Left cardiac atrium (tissue), 4 donors: Measurements from ENCODE around the gene GGN. TPM values are rescaled to one million over a fixed set of nuclear protein-coding genes. Genes with fewer than 3 reads are reported as not detected.

ENCODE experiments used
- ATAC-seq, 2 donors: fragments of 200-7000 bp; cut with Tn5 transposase; one replicate each; pipeline ENCODE4 v1.9.1; 2020; ENCODE audit warnings: mild to moderate bottlenecking in 2 of 2, moderate library complexity in 2 of 2
- DNase-seq: peaks from one replicate; pipeline ENCODE4 v3.0.0-alpha.2; 2020
- intact Hi-C, 2 donors: fragments of 100-400 bp; cut with DNase I; formaldehyde crosslinking; loops; one replicate each; pipeline versions ENCODE4 v1.14.1 to v1.15.1; 2022 to 2023
- total RNA-seq, 2 donors: library from RNA; stranded (reverse); fragmentation: NEBNext Ultra II Directional; extraction: Animal tissue kit (Norgen Biotek cat#: 25700); gene quantifications; one replicate each; pipeline ENCODE4 v1.2.1, GENCODE V29; 2021
- donor health status: DM: no; HTN: yes; CAD: no.
- donor health status: DM: no; HTN: yes; CAD: no; lungs with severe emphysema.
- donor health status: DM: yes; HTN: yes; CAD: no.
- donor health status: Dilated cardiomyopathy.

Gene GGN
- total RNA-seq, 2 donors from 2014 or later, result 0.15 to 0.34 TPM

GRCh38 chr19:38391911-38392464 is 4.2 kb upstream of the GGN start:
- no peak for ATAC-seq
- no peak for DNase-seq
- intact Hi-C loops, result no loop called here

- ATAC-seq, result no peak
- no peak for DNase-seq
- intact Hi-C loops, result no loop called here
These were observed 2.4 kb upstream of the GGN start for GRCh38 chr19:38389957-38390924.

GRCh38 chr19:38389101-38389925 is 1.5 kb upstream of the GGN start:
- ATAC-seq, result no peak

GRCh38 chr19:38388349-38389100 is 691 bp upstream of the GGN start, which contains the start of gene SPRED3:
Gene SPRED3 (plus strand): TSS chr19:38388697. CDS start chr19:38390303, 1,606 bp downstream.
- ATAC-seq (peak; percentile 18 to 32), DNase-seq (peak; percentile 40)
- intact Hi-C loops, result no loop called here

More at GRCh38 chr19:38389101-38389925, 1.5 kb upstream of the GGN start:
- peak; percentile 55 for DNase-seq
- intact Hi-C loops, result no loop called here

- DNase-seq (peak; percentile 50), ATAC-seq (peak in 1 of 2 donors; percentile 0)
- intact Hi-C loops, result no loop called here
These were observed 774 bp downstream of the GGN start for GRCh38 chr19:38386971-38387549.

GRCh38 chr19:38386300-38386970 is 1.4 kb downstream of the GGN start:
- ATAC-seq (no peak), DNase-seq (no peak)

GRCh38 chr19:38385804-38386257 is 2.0 kb downstream of the GGN start:
- intact Hi-C loops, result no loop called here
- ATAC-seq, result no peak
- DNase-seq, result no peak

More at GRCh38 chr19:38386300-38386970, 1.4 kb downstream of the GGN start:
- intact Hi-C loops, result no loop called here

- DNase-seq (no peak), ATAC-seq (no peak)
- intact Hi-C loops, result no loop called here
These were observed 2.6 kb downstream of the GGN start for GRCh38 chr19:38385057-38385803.

- intact Hi-C loops, result no loop called here
- ATAC-seq (no peak), DNase-seq (no peak)
These were observed 3.4 kb downstream of the GGN start for GRCh38 chr19:38384209-38385027.

- DNase-seq, result no peak
- ATAC-seq, result no peak
These were observed 4.1 kb downstream of the GGN start for GRCh38 chr19:38383743-38384142.

GRCh38 chr19:38383184-38383583 is 4.7 kb downstream of the GGN start:
- ATAC-seq (no peak), DNase-seq (no peak)
- intact Hi-C loops, result no loop called here

More at GRCh38 chr19:38383743-38384142, 4.1 kb downstream of the GGN start:
- intact Hi-C loops, result no loop called here

GRCh38 chr19:38381138-38381537 is 6.7 kb downstream of the GGN start:
- intact Hi-C loops, result no loop called here
- ATAC-seq (no peak), DNase-seq (no peak)

GRCh38 chr19:38378866-38379265 is 9.0 kb downstream of the GGN start:
- no peak for DNase-seq
- no peak for ATAC-seq
- intact Hi-C loops, result no loop called here

GRCh38 chr19:38377052-38377451 is 10.8 kb downstream of the GGN start:
- ATAC-seq, result no peak
- DNase-seq, result no peak
- intact Hi-C loops, result no loop called here

GRCh38 chr19:38376576-38376975 is 11.3 kb downstream of the GGN start:
- intact Hi-C loops, result no loop called here
- DNase-seq, result no peak
- no peak for ATAC-seq

- DNase-seq, result no peak
- ATAC-seq, result no peak
- intact Hi-C loops, result no loop called here
These were observed 12.1 kb downstream of the GGN start for GRCh38 chr19:38375748-38376147.
